Vagina (tissue), 2 donors: ENCODE results near the gene SLC17A7. TPM values are rescaled to one million over a fixed set of nuclear protein-coding genes. Genes with fewer than 3 reads are reported as not detected.

Experiments used
- DNase-seq, 2 donors: peaks; one replicate each; pipeline ENCODE4 v3.0.0-alpha.2; 2017; ENCODE audit errors: extremely low spot score in 2 of 2
- H3K27ac ChIP-seq: fragments of 200-600 bp; sonication (generic); one replicate; pipeline ENCODE4 v1.5.1; 2019
- H3K27me3 ChIP-seq: fragments of 200-600 bp; sonication (generic); one replicate; pipeline ENCODE4 v1.5.1; 2019
- H3K36me3 ChIP-seq, 2 donors: fragments of 200-600 bp; sonication (generic); one replicate each; pipeline ENCODE4 v1.5.1; 2017 to 2019
- H3K4me1 ChIP-seq: fragments of 200-600 bp; sonication (generic); one replicate; pipeline ENCODE4 v1.5.1; 2019
- H3K4me3 ChIP-seq, 2 donors: fragments of 200-600 bp; sonication (generic); 1 replicate in 1 of 2; 2 replicates in 1 of 2; pipeline ENCODE4 v1.5.1; 2016 to 2019
- H3K9me3 ChIP-seq: fragments of 200-600 bp; sonication (generic); one replicate; pipeline ENCODE4 v1.5.1; 2019
- CTCF ChIP-seq, 3 experiments: fragments of 450-650 bp in 2 of 3; fragments of 200-600 bp in 1 of 3; sonication (generic) in 1 of 3; IDR thresholded peaks; one replicate each; pipeline ENCODE4 v1.5.1; 2017 to 2019; ENCODE audit warnings: antibody characterized with exemption in 3 of 3, mild to moderate bottlenecking in 2 of 3, moderate library complexity in 2 of 3
- POLR2A ChIP-seq, 2 donors: fragments of 450-650 bp; IDR thresholded peaks; one replicate each; pipeline ENCODE4 v1.6.1; 2017; ENCODE audit warnings: antibody characterized with exemption in 2 of 2, mild to moderate bottlenecking in 2 of 2, moderate library complexity in 2 of 2
- POLR2AphosphoS5 ChIP-seq, 2 donors: sonication (generic); formaldehyde crosslinking; IDR thresholded peaks; one replicate each; pipeline ENCODE4 v1.9.0; 2017; ENCODE audit warnings: antibody characterized with exemption in 2 of 2, mild to moderate bottlenecking in 2 of 2, low read depth in 1 of 2; ENCODE audit not compliant: insufficient read depth in 1 of 2
- intact Hi-C: fragments of 100-400 bp; cut with DNase I; formaldehyde crosslinking; loops from one replicate; pipeline ENCODE4 v1.15.1; 2023
- total RNA-seq: library from RNA; depleted of rRNA; stranded (reverse); fragments of >200 nt; gene quantifications from one replicate; pipeline ENCODE4 v1.2.3, GENCODE V29; 2016

SLC17A7 gene
- total RNA-seq, 1 donor from 2014 or later, result 0.74 TPM

GRCh38 chr19:49443366-49444099, 2.2 kb upstream of the SLC17A7 start:
- TF ChIP-seq POLR2AphosphoS5 (IDR thresholded peaks at IDR 0.05; ENCODE audit: insufficient read depth in 1 of 2, low read depth in 1 of 2) (peak; percentile 77 to 86), CTCF (IDR thresholded peaks at IDR 0.05) (peak; percentile 80 to 94 (median 87)), POLR2A (IDR thresholded peaks at IDR 0.05) (peak in 1 of 2 donors; percentile 1)
- intact Hi-C loops, result loop anchor here (10.0 kb wide), 2 partner anchors 79 to 219 kb away; partner anchors contain the start of genes DKKL1 and TEAD2
- H3K36me3 ChIP-seq, result no peaks in the 10 kb centered on the region
- peak overlapping the region; percentile 70 to 90 for H3K4me3 ChIP-seq
- no peaks in the 10 kb centered on the region for H3K27me3 ChIP-seq
- peak in 1 of 2 donors; percentile 94 for DNase-seq
- H3K9me3 ChIP-seq, result no peaks in the 10 kb centered on the region
- H3K27ac ChIP-seq, result peak overlapping the region; percentile 83
- H3K4me1 ChIP-seq, result peaks cover 33% of the 10 kb centered on the region

- H3K4me3 ChIP-seq, result peak overlapping the region; percentile 70 to 90
- H3K27ac ChIP-seq, result peak overlapping the region; percentile 83
- TF ChIP-seq CTCF (IDR thresholded peaks at IDR 0.05) (no peak), POLR2AphosphoS5 (IDR thresholded peaks at IDR 0.05; ENCODE audit: insufficient read depth in 1 of 2, low read depth in 1 of 2) (no peak), POLR2A (IDR thresholded peaks at IDR 0.05) (no peak)
- DNase-seq, result peak in 1 of 2 donors; percentile 97
- no peaks in the 10 kb centered on the region for H3K27me3 ChIP-seq
- H3K9me3 ChIP-seq, result no peaks in the 10 kb centered on the region
- H3K4me1 ChIP-seq, result peaks cover 31% of the 10 kb centered on the region
- intact Hi-C loops, result loop anchor here (10.0 kb wide), 2 partner anchors 78 to 218 kb away; partner anchors contain the start of genes DKKL1 and TEAD2
- no peaks in the 10 kb centered on the region for H3K36me3 ChIP-seq
Observed at GRCh38 chr19:49442771-49443365, 1.5 kb upstream of the SLC17A7 start.

- intact Hi-C loops, result loop anchor here (10.0 kb wide), 2 partner anchors 78 to 218 kb away; partner anchors contain the start of genes DKKL1 and TEAD2
- TF ChIP-seq CTCF (IDR thresholded peaks at IDR 0.05) (no peak), POLR2A (IDR thresholded peaks at IDR 0.05) (no peak), POLR2AphosphoS5 (IDR thresholded peaks at IDR 0.05; ENCODE audit: insufficient read depth in 1 of 2, low read depth in 1 of 2) (no peak)
- Histone ChIP-seq H3K27ac (peak overlapping the region; percentile 83), H3K9me3 (no peaks in the 10 kb centered on the region), H3K36me3 (no peaks in the 10 kb centered on the region), H3K27me3 (no peaks in the 10 kb centered on the region), H3K4me3 (peak overlapping the region; percentile 70 to 90), H3K4me1 (peaks cover 26% of the 10 kb centered on the region)
- DNase-seq, result no peak
Observed at GRCh38 chr19:49442354-49442753, 1.0 kb upstream of the SLC17A7 start.

- peak overlapping the region; percentile 70 to 90 for H3K4me3 ChIP-seq
- H3K36me3 ChIP-seq, result no peaks in the 10 kb centered on the region
- no peak for DNase-seq
- no peak for TF ChIP-seq POLR2A (IDR thresholded peaks at IDR 0.05)
- TF ChIP-seq CTCF (IDR thresholded peaks at IDR 0.05), result no peak
- TF ChIP-seq POLR2AphosphoS5 (IDR thresholded peaks at IDR 0.05; ENCODE audit: insufficient read depth in 1 of 2, low read depth in 1 of 2), result no peak
- H3K4me1 ChIP-seq, result peaks cover 22% of the 10 kb centered on the region
- intact Hi-C loops, result loop anchor here (10.0 kb wide), 2 partner anchors 77 to 217 kb away; partner anchors contain the start of genes DKKL1 and TEAD2
- H3K9me3 ChIP-seq, result no peaks in the 10 kb centered on the region
- H3K27me3 ChIP-seq, result no peaks in the 10 kb centered on the region
- peak overlapping the region; percentile 83 for H3K27ac ChIP-seq
Observed at GRCh38 chr19:49441960-49442350, 628 bp upstream of the SLC17A7 start.
